ENCODE measurements around the gene DNAL1.

Gene DNAL1

GRCh38 chr14:73747379-73748211 is 102.8 kb downstream of the DNAL1 start:
- H3K9me3 ChIP-seq (ENCODE audit: insufficient read depth, low read depth, low read length), result no peaks in the 10 kb centered on the region
- no peaks in the 10 kb centered on the region for H3K9me2 ChIP-seq (replicated peaks; ENCODE audit: low read depth, low read length)
- peaks cover 90% of the 10 kb centered on the region for H3K4me1 ChIP-seq (ENCODE audit: insufficient read depth, low read length, poor library complexity, severe bottlenecking)
- H3K4me2 ChIP-seq (ENCODE audit: low read depth, low read length, poor library complexity, severe bottlenecking), result peak overlapping the region; percentile 98
- H3K36me3 ChIP-seq (ENCODE audit: insufficient read depth, low read length), result peaks cover 5% of the 10 kb centered on the region; the same call in 1 of the 2 replicates
- no peaks in the 10 kb centered on the region for H3K27me3 ChIP-seq (ENCODE audit: insufficient read depth, low read length, poor library complexity, severe bottlenecking)
- H3K9ac ChIP-seq (ENCODE audit: low read depth, low read length, poor library complexity, severe bottlenecking), result peak overlapping the region; percentile 83
- H3K79me2 ChIP-seq (ENCODE audit: insufficient read depth, low read length), result peaks cover 99% of the 10 kb centered on the region
- peaks cover 80% of the 10 kb centered on the region for H4K20me1 ChIP-seq (ENCODE audit: insufficient read depth, low read length, poor library complexity, severe bottlenecking)
- peaks cover 16% of the 10 kb centered on the region for H3F3A ChIP-seq (ENCODE audit: low read depth)
- H2AFZ ChIP-seq (ENCODE audit: low read length), result no peak overlapping the region
- H3K4me3 ChIP-seq (ENCODE audit: low read length, poor library complexity, severe bottlenecking), result no peak overlapping the region
- TF ChIP-seq CTCF (conservative IDR thresholded peaks at IDR 0.05; ENCODE audit: low read length) (no peak), EZH2phosphoT487 (IDR thresholded peaks at IDR 0.05; ENCODE audit: borderline replicate concordance) (no peak)

GRCh38 chr14:73748858-73749357 is 104.1 kb downstream of the DNAL1 start:
- H3K4me2 ChIP-seq (ENCODE audit: low read depth, low read length, poor library complexity, severe bottlenecking), result peak overlapping the region; percentile 73
- H3K36me3 ChIP-seq (ENCODE audit: insufficient read depth, low read length), result peaks cover 5% of the 10 kb centered on the region; the same call in 1 of the 2 replicates
- peaks cover 90% of the 10 kb centered on the region for H3K4me1 ChIP-seq (ENCODE audit: insufficient read depth, low read length, poor library complexity, severe bottlenecking)
- H3K9me3 ChIP-seq (ENCODE audit: insufficient read depth, low read depth, low read length), result no peaks in the 10 kb centered on the region
- H2AFZ ChIP-seq (ENCODE audit: low read length), result no peak overlapping the region
- H4K20me1 ChIP-seq (ENCODE audit: insufficient read depth, low read length, poor library complexity, severe bottlenecking), result peaks cover 86% of the 10 kb centered on the region
- H3K4me3 ChIP-seq (ENCODE audit: low read length, poor library complexity, severe bottlenecking), result peak overlapping the region; percentile 53
- peak overlapping the region; percentile 62 for H3K9ac ChIP-seq (ENCODE audit: low read depth, low read length, poor library complexity, severe bottlenecking)
- H3F3A ChIP-seq (ENCODE audit: low read depth), result peaks cover 16% of the 10 kb centered on the region
- no peaks in the 10 kb centered on the region for H3K27me3 ChIP-seq (ENCODE audit: insufficient read depth, low read length, poor library complexity, severe bottlenecking)
- H3K79me2 ChIP-seq (ENCODE audit: insufficient read depth, low read length), result peaks cover 97% of the 10 kb centered on the region
- H3K9me2 ChIP-seq (replicated peaks; ENCODE audit: low read depth, low read length), result no peaks in the 10 kb centered on the region
- TF ChIP-seq CTCF (conservative IDR thresholded peaks at IDR 0.05; ENCODE audit: low read length) (no peak), EZH2phosphoT487 (IDR thresholded peaks at IDR 0.05; ENCODE audit: borderline replicate concordance) (no peak)

- TF ChIP-seq EZH2phosphoT487 (IDR thresholded peaks at IDR 0.05; ENCODE audit: borderline replicate concordance), result no peak
- TF ChIP-seq CTCF (conservative IDR thresholded peaks at IDR 0.05; ENCODE audit: low read length), result no peak
- H3K9me2 ChIP-seq (replicated peaks; ENCODE audit: low read depth, low read length), result no peaks in the 10 kb centered on the region
- peaks cover 90% of the 10 kb centered on the region for H3K4me1 ChIP-seq (ENCODE audit: insufficient read depth, low read length, poor library complexity, severe bottlenecking)
- peaks cover 97% of the 10 kb centered on the region for H3K79me2 ChIP-seq (ENCODE audit: insufficient read depth, low read length)
- H2AFZ ChIP-seq (ENCODE audit: low read length), result no peak overlapping the region
- peaks cover 5% of the 10 kb centered on the region; the same call in 1 of the 2 replicates for H3K36me3 ChIP-seq (ENCODE audit: insufficient read depth, low read length)
- peaks cover 20% of the 10 kb centered on the region for H3F3A ChIP-seq (ENCODE audit: low read depth)
- H3K4me3 ChIP-seq (ENCODE audit: low read length, poor library complexity, severe bottlenecking), result peak overlapping the region; percentile 24
- no peaks in the 10 kb centered on the region for H3K9me3 ChIP-seq (ENCODE audit: insufficient read depth, low read depth, low read length)
- H3K9ac ChIP-seq (ENCODE audit: low read depth, low read length, poor library complexity, severe bottlenecking), result peak overlapping the region; percentile 65
- peak overlapping the region; percentile 73 for H3K4me2 ChIP-seq (ENCODE audit: low read depth, low read length, poor library complexity, severe bottlenecking)
- no peaks in the 10 kb centered on the region for H3K27me3 ChIP-seq (ENCODE audit: insufficient read depth, low read length, poor library complexity, severe bottlenecking)
- peaks cover 77% of the 10 kb centered on the region for H4K20me1 ChIP-seq (ENCODE audit: insufficient read depth, low read length, poor library complexity, severe bottlenecking)
Measured at GRCh38 chr14:73749706-73750530, 105.1 kb downstream of the DNAL1 start.
